Esophagus squamous epithelium (tissue), 4 donors: Measurements from ENCODE around the gene AKT2.

Experiments
- POLR2A ChIP-seq, 4 donors: fragments of 450-650 bp; IDR thresholded peaks; one replicate each; pipeline ENCODE4 v1.6.1; 2017; ENCODE audit warnings: antibody characterized with exemption in 4 of 4, mild to moderate bottlenecking in 4 of 4, moderate library complexity in 3 of 4
- TF ChIP-seq, protein P1 (sequence below), 6 experiments: fragments of 450-650 bp in 4 of 6; fragments of 200-600 bp in 2 of 6; sonication (generic) in 2 of 6; IDR thresholded peaks; one replicate each; pipeline ENCODE4 v1.5.1; 2016 to 2019; ENCODE audit warnings: antibody characterized with exemption in 6 of 6, mild to moderate bottlenecking in 4 of 6, moderate library complexity in 4 of 6

DNA sequence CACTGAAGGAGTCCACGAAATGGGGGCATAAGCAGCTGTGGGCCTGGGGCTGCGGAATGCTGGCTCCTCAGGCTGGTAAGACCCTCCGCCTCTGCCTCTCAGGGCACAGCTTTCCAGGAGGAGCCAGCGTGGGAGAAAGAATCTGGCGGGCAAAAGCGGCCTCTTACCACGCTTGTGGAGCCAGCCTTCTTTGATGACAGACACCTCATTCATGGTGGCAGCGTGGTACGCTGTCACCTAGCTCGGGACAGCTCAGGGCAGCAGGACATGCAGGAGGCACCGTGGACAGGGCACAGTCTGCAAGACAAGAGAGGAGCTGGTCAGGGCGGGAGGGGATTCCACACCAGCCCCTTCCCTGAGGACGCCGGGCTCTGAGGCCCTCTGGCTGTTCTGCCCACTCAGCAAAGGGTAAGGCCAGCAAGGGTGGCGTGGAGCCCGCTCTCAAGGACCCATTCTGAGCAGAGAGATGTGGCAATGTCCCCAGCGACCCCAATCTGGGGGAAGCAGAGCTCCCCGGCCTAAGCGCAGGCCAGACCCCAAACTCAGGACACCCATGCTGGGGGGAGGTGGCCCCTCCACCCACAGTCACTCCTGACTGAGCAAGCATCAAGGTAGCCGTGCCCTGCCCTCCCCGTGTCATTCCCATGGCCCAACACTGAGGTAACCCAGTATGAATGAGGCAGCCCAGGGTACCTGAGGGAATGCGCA lies 19.9 kb downstream of the AKT2 start:
- TF ChIP-seq, protein P1, sequence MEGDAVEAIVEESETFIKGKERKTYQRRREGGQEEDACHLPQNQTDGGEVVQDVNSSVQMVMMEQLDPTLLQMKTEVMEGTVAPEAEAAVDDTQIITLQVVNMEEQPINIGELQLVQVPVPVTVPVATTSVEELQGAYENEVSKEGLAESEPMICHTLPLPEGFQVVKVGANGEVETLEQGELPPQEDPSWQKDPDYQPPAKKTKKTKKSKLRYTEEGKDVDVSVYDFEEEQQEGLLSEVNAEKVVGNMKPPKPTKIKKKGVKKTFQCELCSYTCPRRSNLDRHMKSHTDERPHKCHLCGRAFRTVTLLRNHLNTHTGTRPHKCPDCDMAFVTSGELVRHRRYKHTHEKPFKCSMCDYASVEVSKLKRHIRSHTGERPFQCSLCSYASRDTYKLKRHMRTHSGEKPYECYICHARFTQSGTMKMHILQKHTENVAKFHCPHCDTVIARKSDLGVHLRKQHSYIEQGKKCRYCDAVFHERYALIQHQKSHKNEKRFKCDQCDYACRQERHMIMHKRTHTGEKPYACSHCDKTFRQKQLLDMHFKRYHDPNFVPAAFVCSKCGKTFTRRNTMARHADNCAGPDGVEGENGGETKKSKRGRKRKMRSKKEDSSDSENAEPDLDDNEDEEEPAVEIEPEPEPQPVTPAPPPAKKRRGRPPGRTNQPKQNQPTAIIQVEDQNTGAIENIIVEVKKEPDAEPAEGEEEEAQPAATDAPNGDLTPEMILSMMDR (IDR thresholded peaks at IDR 0.05): no peak
- no peak for TF ChIP-seq POLR2A (IDR thresholded peaks at IDR 0.05)
